HPDE6-E6E7 (cell line): ENCODE measurements around the gene ACACA.
A peak's percentile ranks its signal among the peaks of the same experiment; 100 is the strongest.

Source experiments
- DNase-seq: peaks from one replicate; pipeline ENCODE4 v3.0.0; 2011; ENCODE audit warnings: missing footprints; ENCODE audit errors: extremely low spot score

Gene ACACA

DNA sequence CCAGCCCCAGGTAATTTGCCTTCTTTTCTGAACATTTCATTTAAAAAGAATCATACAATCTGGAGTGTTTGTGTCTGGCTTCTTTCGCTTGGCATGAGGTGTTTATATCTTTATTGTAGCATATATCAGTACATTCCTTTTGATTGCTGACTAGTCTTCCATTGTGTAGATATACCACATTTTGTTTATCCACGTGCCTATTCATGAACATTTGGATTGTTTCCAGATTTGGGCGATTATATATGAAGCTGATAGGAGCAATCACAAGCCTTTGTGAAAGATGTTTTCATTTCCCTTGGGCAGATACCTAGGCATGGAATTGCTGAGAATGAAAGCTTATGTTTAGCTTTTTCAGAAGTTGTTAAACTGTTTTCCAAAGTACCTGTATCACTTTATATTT, 337.5 kb downstream of the ACACA start:
- no peak for DNase-seq

DNA sequence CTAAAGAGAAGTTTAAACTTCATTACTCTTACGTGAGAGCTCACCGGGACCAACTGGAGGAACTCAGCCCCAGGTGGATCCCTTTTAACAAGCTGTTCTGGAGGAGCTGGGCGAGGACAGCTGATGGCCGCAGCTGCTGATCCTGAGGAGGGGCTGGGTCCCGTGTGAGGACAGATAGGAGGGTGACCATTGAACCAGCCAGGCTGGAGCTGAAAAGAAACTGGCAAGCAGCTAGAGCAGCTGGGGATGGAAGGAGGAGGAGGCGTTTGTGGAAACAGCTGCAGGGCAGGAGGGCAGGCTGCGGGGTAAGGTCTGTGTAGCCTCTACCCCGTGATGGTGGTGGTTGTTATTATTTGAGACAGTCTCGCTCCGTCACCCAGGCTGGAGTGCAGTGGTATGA, 338.4 kb downstream of the ACACA start:
- no peak for DNase-seq

DNA sequence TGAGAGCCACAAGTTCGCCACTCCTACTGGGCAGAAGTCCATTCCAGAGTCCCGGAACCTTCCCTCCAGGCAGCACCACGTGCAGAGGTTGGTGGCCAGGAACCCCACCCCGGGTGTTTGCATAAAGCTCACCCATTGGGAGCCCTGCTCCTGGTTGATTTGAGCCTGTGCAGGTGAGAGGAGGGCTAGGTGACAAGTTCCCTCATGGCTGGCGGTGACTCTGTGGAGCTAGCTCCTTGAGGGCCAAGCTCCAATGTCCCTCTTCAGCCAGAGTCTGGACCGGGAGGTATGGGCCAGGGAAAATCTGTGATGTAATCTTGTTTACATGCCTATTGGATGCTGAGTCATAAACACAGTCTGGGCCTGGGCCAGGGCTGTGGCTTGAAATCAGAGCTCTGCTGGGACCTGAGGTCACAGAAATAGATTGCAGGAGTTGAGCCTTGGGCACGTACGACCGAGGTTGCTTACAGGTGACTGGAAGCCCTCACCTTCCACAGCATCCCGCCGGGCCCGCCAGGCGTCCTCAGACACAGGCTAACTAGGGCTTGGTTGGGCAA, 339.0 kb downstream of the ACACA start:
- DNase-seq = peak; percentile 75

DNA sequence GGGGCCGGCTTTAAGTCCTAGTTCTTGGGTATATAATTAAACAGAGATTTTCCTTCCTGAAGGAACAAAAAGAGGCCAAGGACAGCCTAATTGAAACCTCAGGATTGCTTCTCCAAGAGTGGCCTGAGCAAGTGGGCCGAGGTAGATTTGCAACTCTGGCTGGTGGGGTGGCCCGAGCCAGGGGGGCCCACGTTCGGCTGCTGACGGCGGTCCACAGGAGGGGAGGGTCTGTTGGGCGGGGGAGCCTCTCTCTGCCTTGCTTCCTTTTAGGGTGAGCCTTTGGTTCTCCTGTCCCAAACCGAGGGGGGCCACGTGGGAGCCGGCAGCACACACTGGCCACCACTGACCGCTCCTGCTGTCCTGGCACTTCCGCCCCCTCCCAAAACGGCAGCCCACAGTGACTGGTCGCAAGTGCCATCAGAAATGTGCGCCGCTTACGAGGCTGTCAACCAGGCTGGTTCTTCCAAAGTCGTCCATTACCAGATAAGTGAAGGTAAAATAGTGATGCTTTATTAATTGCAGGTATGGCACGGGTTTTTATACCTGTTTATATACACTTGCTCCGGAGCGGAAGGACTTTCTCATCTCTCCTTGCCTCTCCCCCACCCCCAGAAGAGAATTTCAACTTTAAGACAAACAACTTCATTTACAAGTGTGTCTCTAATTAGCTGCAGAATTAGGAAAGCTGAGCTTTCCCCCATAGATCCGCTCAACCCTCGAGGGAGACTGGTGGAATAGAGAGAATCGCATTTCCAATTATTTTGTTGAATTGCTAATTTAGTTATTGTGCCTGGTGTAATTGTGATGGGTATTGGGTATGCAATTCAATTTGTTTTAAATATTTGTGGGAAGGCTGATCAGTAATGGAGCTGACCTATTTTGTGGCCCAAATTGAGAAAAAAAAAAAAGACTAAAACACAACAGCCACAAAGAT, 340.0 kb downstream of the ACACA start:
- DNase-seq = no peak

DNA sequence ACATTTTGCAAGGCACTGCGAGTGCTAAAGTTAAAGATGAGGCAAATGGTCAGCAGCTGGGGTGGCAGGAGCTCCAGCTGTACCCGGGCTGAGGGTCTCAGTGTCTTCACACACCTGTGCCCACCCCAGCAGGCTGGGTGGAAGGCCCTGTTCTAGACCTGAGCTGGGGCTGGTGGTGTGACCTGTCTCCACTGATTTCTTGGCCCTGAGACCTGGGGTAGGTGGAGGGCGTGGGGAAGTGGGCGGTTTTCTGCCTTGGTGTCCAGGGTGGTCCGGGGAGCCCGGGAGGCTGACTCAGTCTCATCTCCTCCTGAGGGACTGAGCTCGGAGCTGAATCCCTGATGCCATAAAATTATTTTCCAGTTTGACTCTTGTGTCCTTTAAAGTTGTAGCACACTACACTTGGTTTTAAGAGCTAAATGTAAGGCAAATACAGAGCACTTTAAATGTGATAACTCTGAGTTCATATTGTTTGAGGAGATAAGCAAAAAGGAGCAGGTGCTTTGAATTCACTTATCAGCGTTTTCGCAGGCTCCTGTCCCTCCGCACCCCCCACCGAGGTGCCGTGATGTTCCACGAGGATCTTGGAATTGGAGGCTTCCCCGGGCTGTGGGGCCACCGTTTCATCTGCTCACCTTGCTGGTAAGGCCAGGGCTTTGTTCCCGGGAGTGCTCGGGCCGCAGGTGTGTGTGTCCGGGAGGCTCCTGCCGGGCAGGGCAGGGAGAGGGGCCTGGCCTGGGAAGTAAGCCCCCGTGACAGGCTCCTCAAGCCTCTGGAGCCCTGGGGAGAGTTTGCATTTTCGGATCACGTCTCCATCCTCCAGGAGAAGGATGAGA, 340.9 kb downstream of the ACACA start:
- no peak for DNase-seq

DNA sequence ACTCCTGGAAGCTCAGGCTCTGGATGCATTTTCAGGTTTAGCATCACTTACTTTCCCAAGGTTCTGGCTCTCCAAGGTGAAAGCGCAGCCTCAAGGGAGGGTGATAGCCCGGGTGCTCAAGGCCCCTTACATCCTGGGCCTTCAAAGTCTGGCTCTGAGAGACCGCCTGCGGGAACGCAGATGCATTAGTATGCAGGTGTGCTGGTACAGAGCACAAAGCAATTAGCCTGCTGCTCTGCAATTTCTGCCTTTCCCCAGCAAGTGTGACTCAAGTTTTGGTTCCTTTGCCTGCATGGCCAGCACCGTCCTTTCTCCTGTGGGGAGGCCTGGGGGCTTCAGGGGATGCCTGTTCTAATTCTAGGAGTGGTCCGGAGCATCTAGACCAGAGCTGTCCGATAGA, 341.7 kb downstream of the ACACA start:
- DNase-seq = no peak

DNA sequence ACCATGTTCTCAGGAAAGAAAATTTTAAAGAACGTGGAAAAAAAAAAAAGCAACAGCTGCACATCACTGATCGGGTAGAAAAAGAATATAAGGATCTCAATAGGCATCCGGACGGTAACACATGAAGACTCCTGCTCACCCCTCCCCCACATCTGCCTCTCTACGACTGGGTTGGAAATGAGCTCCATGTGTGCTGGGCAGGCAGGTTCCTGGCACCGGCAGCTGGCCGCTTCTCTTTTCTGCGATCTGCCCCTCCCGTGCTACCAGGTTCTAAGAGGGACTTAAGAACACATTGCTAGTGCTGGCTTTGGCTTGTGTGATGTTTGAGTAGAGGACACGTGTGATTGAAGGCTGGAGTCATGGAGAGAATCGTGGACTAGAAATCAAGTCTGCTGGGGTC, 342.4 kb downstream of the ACACA start:
- DNase-seq = no peak

DNA sequence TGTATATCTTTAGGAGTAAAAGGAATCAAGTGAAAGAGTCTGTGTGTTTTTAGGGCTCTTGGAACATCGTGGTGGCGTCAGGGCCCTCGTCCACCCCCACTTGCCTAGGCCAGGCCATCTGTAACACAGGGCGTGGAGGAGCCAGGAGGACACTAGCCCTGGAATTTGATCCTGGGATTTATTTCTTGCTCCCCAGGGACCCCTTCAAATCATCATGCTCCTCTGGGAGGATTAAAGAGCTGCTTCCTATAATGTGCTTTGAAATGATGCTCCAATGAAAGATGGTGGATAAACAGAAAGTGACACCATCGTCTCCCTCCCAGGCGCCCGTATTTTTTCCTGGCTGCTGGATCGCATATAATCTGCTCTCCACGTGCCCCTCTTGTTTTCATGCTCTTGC, 344.6 kb downstream of the ACACA start:
- no peak for DNase-seq

DNA sequence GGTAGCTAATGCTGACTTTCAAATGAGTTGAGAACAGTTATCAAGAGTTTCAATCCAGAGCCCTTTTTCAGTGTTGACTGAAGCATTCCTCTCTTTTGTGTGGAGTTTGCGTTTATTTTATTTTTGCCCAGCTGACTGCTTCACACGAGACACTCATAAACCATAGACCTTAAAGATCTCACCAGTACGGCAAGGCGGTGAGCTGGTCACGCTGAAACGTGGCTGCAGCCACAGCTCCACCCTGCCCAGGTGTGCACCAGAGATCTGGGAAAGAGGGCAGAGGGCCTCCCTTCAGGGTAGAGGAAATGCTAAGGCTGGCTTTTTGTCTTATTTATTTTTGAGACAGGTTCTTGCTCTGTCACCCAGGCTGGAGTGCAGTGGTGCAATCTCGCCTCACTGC, 345.7 kb downstream of the ACACA start:
- no peak for DNase-seq

DNA sequence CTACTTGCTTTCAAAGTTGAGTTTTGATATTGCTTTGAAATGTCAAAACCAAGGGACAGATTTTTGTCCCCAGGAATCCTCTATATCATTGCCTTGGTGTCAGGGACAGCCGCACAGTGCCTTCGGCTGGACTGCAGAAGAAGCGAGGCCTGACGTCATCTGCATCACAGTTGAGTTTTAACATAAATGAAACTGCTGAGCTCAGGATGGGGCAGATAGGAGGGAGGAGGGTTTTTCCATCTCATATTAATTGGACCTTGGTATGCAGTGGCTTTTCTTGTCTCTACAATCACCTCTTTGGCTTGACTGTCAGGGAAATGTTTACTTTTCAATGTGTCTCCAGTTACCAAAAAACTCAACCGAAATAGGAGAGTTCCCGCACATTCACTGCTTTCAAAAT, 346.5 kb downstream of the ACACA start:
- DNase-seq = no peak

DNA sequence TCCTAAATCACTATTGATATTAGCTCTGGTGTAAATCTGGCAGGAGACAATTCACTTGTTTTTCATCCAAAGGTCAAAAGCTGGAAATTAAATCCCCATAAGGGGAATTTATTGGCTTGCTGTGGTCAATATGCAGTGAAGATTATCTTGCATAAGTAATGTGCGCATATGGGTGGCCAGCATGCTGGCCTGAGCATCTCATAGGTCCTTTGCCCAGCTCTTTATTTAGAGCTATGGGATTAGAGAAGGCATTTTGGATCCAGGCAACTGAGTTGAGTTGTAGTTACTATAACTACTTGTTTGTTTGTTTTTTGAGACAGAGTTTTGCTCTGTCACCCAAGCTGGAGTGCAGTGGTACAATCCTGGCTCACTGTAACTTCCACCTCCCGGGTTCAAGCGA, 347.1 kb downstream of the ACACA start:
- no peak for DNase-seq

DNA sequence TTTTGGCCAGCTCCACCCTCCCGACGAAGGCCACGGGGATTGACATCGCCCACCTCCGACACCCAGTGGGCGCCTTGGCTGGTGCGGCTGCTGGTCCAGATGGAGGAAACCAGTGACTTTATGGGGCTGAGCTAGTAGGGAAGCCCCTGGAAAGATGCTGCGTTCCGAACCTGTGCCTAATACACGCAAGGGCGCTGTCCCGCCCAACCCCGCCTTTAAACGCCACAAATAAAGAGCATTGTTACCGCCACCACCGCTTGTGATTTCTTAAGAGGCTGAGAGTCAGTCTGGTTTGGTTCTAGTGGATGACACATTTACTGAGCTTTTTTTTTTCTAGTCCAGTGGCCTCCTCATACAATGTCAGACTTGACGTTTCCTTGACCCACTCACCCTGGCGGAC, 350.0 kb downstream of the ACACA start:
- DNase-seq = no peak

DNA sequence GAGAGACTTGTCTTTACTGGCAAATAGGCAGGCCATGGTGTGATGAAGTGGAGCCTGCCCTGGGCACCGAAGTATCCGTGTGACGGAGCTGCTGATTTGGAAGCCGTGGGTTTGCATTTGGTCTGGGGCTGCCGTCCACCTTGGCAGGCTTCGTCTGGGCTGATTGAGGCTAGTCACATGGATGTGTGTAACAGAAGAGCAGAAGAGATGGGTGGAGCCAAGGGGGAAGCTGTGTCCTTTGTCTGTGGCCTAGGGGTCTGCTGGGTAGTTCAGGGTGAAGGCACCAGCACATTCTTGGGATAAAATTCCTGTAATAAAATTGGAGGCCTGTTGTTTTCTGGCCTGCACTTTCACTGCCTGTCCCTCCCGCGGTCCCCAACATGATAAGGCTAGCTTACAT, 351.7 kb downstream of the ACACA start:
- DNase-seq = no peak

DNA sequence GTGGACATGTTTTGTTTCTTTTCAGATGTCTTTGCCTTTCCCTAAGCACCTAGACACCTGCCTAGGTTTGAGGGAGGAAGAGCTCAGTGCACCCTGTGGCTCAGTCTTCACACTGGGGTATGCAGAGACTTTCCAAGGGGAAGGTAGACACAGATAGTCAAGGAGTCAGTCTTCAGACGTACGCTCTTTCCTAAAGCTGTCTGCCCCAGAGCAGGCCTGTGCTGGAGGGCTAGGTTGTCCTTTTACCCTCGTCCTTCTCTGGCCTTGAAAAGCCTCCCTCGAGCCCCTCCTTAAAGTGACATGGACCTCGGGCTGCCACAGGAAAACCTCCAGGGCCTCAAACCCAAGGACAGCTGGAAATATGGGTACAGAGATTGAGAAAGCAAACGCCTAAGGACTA, 354.2 kb downstream of the ACACA start:
- no peak for DNase-seq

DNA sequence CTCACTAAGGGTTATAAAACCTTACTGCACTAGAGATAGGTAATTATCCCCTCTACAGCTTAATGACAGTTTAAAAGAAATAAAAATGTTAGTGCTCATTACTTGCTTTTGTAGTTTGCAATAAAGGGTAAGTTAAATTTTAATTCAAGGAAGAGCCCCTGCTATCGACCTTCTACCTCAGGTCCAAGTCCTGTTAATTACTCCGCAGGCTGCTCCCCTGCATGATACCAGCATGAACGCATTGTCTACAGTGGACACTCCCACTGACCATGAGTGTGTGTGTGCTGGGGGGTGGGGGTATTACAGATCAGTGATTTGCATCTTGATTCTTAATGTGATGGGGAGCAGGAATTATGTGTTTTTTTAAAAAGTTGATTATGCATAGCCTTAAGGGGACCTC, 354.8 kb downstream of the ACACA start:
- no peak for DNase-seq

DNA sequence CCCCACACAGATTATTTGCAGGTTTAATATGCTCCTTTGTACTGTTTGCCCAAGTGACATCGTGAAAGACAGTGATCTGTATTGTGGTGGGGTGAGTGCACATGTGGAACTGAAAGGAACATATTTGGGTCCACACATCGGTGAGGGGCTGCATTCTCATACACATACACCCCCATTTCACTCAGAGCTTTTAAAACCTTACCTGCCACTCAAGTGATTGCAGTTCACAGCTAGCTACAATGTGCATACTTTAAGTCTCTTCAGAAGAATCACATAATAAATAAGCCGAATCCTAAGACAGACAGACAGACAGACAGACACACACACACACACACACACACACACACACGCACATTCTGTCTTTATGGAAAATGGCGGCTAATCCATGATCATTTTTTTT, 355.3 kb downstream of the ACACA start:
- no peak for DNase-seq

DNA sequence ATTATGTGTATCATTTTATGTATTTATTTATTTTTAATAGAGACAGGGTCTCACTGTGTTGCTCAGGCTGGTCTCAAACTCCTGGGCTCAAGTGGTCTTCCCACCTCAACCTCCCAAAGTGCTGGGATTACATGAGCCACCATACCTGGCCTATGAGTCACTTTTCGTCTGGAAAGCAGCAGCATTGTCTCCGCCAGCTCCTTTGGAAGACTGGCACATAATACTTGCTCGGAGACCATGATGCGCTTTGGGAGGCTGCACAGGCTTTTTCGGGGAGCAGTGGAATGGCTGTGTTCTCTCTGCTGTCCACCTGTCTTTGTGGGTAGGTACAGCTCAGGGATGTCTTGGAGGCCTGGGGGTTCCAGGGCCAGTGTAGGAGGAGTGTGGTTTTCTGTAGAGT, 355.7 kb downstream of the ACACA start:
- DNase-seq = no peak

DNA sequence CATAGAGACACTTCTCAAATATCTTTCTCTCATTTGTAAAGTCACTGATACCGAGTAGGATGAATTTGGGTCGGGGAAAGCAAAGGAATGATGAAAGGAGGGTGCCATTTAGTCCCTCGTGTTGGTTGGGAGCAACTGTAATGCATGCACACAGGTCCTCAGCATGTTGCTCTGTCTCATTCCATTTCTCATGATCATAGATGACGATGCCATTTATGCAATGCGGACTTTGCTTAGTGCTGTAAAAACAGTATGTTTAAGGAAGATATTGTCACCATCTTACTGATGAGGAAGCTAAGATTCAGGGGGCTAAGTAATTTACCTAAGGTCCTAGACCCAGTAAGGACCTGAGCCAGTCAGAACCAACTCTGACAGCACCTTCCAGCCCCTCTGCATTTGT, 357.8 kb downstream of the ACACA start:
- no peak for DNase-seq

DNA sequence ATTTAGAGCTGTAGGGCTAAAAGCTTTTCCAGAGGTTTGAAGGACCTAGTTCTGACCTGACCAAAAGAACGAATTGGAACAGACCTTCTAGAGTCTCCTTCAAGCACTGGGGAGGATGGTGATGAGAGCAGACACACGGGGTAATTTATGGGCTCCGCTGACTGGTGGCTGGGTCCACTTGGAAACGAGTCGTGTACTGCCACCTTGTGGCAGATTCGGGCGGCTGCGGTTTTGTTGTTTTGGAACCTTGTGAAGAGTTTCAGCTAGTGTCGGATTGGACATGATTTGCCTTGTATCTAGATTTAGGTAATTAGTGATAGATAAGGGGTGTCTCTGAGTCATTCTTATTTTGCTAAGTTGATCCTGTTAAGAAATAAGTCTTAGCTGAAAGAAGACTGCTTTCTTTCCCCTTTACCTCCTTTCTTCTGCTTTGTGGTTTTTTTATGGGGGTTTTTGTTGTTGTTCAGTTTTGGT, 359.0 kb downstream of the ACACA start:
- peak; percentile 63 for DNase-seq

DNA sequence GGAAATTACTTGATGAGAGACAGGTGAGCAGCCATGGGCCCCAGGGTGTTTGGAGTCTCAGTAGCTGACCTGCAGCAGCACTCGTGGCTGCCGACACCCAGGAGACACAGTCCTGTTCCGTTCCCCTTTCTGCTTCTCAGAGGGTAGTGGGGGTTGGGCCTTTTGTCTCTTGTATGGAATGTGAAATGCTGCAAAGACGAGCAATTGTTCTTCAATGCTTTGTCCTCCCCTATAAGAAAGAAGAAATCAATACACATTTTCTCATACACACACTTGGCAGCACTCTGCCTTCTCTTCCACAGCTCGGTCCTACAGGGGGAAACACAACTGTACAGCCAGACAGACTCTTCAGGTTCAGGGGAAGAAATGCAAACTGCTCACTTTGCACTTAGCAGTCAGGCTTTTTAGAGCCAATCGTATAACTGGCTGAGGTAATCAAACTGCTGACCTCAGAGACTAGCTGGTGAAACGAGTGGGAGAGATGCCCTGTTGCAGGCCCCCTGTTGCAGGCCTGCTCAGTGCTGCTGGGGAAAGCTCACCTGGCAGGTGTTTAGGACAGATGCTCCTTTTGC, 361.2 kb downstream of the ACACA start:
- DNase-seq = no peak

DNA sequence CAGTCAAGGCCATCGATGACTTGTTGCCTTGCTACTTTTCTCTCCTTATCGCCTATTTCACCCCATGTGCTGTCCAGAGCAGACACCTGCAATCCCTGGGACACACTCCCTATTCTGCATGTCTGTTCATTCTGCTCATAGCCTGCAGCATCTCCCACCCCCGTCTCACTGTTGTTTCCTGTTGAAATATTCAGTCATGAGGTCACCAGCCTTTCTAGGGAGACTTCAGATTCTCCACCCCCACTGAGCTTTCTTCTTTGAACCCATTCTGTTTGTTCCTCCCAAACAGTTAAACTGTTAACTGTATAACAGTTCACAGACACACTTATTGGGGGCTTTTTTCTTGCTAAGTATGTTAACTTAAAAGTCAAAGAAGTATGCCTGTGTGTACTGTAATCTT, 363.4 kb downstream of the ACACA start:
- DNase-seq = no peak

DNA sequence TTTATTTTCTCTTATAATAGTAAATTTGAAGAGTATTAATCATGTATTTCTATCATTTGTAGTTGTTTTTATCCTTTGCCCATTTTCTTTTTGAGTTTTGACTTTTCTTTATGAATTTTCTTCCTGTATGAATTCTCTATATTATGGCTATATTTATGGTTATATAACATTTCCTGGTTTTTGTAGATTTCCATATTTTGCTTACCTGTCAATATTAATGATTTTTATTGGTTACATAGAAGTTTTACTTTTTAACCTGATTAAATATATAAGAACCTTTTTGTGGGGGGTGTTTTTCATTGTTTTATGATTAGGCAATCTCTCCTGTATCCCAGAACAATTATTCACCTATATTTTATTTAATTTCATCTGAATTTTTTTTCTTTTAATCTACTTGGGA, 364.7 kb downstream of the ACACA start:
- no peak for DNase-seq
